Measurements from ENCODE around the gene NR2F6.

NR2F6 gene

GRCh38 chr19:17237747-17238706 is 7.7 kb downstream of the NR2F6 start:
- DNase-seq, result no peak

DNA sequence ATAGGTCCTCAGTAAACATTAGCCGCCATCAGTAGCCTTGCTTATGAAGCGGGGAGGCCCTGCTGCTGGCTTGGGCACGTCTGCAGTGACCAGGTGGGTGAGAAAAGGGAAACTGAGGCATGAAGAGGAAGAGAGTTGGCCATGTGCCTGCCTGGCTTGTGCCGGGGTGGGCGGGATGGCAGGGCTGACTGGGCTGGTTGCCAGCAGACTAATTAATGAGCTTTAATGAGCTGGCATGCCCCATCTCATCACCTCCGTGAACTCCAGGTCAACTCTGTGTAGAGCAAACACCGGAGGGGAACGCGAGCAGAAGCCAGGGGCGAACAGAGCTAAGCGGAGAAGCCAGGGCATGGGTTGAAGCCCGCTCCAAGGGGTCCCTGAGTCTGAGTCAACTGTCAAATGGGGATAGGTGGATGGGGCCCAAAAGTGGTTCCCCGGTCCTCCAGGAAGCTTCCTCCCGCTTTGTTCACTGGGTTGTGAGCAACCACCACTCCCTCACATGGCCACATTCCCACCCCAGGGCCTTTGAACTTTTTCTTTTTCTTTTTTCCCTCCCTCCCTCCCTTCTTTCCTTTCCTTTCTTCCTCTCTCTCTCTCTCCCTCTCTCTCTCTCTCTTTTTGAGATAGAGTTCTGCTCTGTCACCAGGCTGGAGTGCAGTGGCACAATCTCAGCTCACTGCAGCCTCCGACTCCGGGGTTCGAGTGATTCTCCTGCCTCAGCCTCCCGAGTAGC is 8.7 kb downstream of the NR2F6 start:
- DNase-seq, result no peak

DNA sequence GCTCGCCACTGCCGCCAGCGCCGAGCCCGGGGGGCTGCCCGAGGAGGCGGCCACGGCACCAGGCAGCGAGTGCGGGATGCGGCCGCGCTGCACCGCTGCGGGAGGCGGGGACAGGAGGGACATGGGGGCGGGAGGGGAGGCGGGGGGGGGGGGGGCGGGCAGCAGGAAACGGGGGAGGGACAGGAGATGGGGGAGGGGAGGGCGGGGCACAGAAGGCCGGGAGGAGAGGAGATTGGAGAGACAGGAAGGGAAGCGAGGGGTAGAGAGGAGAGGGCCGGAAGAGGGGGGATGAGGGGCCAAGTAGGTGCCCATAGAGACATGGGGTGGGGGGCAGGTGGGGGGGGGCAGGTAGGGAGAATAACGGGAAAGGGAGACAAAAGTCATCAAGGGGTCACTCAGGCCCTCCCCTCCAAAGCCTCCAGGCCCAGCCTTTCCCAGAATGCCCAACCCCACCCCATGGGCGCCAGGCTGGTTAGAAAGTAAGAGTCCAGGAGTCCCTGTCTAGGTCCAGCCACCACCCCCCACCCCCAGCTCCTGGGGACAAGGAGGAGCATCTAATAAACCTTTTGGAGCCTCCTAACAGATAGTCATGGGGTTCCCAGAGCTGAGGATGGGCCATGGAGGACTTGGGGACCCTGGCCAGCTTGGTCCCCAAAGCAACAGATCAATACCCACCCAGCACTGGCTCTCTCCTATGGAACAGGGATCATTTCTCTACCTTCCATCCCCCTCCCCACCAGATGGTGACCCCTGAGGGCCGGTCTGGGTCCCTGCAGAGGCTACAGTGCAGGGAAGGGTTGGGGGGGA is 9.5 kb downstream of the NR2F6 start:
- no peak for DNase-seq

GRCh38 chr19:17235300-17235970 is 10.3 kb downstream of the NR2F6 start:
- DNase-seq, result peak; percentile 80

DNA sequence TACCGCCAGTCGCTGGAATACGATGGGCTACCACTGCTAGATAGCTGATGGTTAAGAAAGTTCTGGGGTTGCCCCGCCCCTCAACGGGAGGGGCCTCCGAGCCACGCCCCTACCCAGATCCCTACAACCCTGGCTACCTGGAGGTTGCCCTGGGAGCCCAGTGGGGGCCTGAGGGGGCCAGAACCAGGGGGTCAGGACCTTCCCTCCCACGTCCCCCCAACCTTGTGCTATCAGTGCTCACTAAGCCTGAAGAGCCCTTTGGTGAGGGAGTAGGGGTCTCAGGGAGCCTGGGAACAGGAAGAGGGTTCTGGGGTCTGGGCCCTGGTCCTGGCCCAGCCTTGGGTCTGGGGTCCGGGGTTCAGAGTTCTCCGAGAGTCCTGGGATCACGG is 10.8 kb downstream of the NR2F6 start:
- peak; percentile 73 for DNase-seq

DNA sequence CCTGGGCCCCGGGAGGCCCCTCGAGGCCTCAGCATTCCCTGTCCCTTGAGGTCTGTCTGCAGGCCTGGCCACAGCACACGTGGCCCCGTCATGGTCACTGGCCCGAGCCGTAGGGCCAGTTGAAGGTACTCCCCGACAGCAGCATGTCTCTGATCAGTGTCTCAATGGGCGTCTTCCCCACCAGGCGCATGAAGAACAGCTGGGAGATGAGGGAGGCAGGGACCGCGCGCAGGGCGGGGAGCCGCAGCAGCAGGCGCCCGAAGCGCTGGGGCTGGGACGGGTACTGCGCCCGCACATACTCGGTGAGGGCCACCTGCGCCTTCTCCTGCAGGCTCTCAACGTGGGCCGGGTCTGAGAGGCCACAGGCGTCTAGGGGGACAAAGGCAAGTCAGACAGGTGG is 13.5 kb downstream of the NR2F6 start:
- DNase-seq, result no peak

DNA sequence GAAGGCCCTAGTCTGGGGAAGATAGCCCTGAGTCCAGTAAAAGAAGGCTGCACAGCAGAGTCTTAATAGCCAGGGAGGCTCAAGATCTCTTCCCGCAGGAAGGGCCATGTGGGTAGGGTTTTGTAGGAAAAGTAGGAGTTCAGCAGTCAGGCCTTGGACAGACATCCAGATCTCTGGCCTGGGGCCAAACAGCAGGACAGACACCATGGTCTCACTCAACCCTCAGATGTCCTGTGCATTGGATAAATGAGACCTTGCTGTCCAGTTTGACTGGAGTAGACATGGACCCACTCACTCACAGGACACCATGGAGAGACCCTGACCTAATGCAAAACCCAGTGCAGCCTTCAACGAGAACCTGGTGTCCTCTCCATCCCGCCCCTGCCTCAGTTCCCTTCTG is 15.8 kb downstream of the NR2F6 start:
- DNase-seq, result no peak

DNA sequence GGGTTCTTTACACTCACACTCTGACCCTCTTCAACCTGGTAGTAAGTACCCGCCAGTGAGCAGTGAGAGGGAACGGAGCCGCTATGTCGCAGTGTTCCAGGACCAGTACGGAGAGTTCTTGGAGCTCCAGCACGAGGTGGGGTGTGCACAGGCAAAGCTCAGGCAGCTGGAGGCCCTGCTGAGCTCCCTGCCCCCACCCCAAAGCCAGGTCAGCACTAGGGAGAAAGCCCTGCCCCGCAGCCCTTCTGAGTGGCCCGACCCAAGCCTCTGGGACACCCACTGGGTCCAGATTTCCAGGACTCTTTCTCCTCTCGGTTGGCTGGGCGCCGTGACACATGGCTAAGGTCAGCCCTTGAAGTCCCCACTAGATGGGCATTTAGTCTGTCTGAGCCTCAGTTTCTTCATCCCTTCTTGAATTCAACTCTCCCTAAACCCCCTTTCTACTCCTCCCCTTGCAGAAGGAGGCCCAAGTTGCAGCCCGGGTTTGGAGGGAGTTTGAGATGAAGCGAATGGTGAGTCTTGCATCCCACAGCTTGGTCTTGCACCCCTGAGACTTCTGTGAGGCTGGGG is 17.8 kb downstream of the NR2F6 start:
- DNase-seq, result no peak

DNA sequence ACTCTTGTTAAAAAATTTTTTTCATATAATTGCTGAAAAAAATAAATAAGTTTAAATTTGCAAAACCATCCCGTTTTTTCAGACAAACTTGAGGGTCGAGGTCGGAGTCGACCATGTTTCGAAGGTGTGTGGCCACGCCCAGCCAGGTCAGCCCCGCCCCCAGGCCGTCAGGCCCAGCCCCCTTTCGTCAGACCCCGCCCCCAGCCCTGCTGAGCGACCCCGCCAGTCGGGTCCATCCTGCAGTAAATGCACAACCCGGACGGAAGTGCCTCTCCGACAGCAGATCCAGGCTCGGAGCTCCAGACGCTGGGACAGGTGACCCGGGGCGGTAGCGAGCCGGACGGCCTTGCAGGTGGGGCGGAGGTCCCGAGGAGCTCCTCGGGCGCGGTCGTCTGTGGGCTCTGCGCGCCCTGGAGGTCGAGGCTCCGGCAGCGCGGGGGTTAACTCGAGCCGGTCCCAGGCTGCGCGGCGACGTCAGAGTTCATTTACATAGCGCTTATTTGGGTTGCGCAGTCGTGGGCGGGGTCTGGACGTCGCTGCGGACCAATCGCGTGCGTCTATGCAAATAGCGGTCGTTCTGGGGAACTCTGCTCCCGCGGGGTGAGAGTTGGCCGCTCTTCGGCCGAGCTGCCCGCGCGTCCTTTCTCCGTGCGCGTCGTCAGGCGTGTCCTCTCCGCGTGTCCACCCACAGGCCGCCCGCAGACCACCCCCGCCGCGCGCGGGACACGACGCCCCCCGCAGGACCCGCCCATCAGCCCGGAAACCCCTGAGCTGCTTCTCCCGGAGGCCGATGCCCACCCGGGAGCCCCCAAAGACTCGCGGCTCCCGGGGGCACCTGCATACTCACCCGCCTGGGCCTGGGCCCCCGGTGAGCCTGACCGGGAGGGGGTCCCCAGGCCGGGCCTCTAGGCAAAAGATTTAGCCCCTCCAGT is 19.5 kb downstream of the NR2F6 start, which contains the start of gene OCEL1:
Gene OCEL1 (plus strand): TSS at position 225 of the 932 bp plus-strand sequence. CDS start 22 bp downstream, at position 247.
- DNase-seq, result peak; percentile 97

DNA sequence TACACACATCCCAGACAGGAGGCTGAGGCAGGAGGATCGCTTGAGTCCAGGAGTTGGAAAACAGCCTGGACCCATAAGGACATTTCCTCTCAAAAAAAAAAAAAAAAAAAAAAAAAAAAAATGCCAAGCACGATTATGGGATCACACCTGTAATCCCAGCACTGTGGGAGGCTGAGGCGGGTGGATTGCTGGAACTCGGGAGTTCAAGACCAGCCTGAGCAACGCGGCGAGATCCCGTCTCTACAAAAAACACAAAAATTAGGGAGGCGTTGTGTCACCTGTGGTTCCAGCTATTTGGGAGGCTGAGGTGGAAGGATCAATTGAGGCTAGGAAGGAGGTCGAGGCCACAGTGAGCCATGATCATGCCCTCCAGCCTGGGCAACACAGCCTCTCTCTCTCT is 20.7 kb downstream of the NR2F6 start:
- no peak for DNase-seq

DNA sequence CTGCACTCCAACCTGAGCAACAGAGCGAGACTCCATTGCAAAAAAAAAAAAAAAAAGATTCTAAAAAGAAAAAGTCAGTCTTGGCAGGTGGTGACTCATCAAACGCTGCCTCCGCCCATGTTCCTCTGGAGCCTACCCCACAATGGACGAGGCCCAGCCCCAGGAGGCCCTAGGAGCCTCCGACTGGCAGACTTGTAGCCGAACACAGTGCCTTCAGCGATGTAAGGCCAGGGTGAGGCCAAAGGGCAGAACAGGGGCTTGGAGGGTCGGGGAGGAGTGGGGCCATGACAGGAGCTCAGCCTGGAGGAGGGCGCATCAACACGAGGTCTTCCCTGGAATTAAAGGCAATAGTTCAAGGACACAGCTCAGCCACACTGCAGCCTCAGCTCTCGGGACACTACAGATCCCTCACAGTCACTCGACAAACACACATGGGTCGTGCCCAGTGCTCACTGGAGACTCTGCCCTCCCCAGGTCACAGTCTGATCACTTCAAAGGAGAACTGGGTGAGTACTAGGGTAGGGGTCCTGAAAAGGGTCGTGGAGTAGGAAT is 25.4 kb downstream of the NR2F6 start:
- DNase-seq, result peak; percentile 16

- DNase-seq, result no peak
Measured at GRCh38 chr19:17219286-17219685, 26.4 kb downstream of the NR2F6 start.

DNA sequence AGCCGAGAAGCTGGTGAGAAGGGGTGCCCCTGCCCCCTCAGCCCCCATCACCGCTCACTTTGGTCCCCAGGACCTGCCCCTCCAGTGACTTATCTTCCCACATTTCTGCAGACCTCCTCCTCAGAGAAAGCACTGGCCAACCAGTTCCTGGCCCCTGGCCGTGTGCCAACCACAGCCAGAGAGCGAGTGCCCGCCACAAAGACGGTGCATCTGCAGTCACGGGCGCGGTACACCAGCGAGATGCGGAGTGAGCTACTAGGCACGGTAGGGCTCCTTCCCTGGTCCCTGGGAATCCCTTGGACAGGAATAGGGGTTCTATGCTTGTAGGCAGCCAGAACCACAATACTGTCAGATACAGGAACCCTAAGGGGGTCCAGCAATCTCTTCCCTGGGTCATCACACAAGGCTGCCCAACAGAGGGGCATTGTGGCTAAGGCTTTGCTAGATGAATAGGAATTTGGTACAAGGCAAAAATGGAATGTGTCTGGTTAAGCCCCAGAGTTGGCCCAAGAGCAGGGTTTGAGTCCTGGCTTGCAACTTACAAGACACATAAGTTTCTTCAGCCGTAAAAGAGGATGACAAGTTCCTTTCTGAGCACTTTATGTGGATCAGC is 29.6 kb downstream of the NR2F6 start:
- DNase-seq, result no peak

DNA sequence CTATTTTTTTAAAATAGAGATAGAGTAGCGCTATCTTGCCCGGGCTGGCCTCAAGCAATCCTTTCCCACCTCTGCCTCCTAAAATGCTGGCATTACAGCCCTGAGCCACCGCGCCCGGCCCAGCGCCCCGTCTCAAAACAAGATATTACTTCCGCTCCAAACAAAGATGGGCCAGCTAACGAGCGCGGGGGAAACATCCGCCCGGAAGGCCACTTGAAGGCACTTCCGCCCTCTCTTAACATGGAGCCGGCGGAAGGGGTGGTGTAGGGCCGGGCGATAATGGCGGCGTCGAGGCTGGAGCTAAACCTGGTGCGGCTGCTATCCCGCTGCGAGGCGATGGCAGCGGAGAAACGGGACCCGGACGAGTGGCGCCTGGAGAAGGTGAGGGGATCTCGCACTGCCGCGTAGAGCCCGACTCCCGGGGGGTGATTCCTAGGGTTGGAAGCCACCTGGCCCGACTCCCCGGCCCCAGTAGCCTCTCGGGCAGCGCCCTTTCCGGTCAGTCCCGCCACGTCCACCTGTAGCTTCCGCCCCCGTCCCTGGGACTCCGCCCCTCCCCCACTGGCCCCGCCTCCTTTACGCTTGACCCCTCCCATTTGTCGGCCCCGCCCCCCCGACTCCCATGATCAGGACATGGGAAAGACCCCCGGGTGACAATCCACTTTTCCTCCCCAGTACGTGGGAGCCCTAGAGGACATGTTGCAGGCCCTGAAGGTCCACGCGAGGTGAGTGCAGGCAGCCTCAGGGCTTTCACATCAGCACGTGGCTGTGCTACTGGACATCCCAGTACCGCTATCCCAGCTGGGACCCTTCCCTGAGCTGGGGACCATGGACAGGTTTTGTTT is 30.4 kb downstream of the NR2F6 start, which contains the start of gene USE1:
Gene USE1 (plus strand): TSS at position 231 of the 845 bp plus-strand sequence. CDS start 49 bp downstream, at position 280.
- DNase-seq, result peak; percentile 87

GRCh38 chr19:17214508-17215126 is 31.1 kb downstream of the NR2F6 start:
- no peak for DNase-seq

GRCh38 chr19:17213334-17213733 is 32.4 kb downstream of the NR2F6 start:
- no peak for DNase-seq

- DNase-seq, result no peak
Measured at GRCh38 chr19:17211547-17212446, 33.9 kb downstream of the NR2F6 start.

All from activated naive CD4-positive, alpha-beta T cell treated with Interleukin-2 at 50 U/mL for 16 hours (primary cell).